Hematopoietic multipotent progenitor cell (in vitro differentiated cells): Measurements from ENCODE around the gene AKR1C1. TPM values are rescaled to one million over a fixed set of nuclear protein-coding genes. Genes with fewer than 3 reads are reported as not detected.
"Not testable (repeated sequence)": the region's sequence is repeated elsewhere in the genome, so short reads cannot be mapped to it uniquely, and the experiment has no call there.

ENCODE experiments used
- DNase-seq, 3 donors: peaks; one replicate each; pipeline ENCODE4 v3.0.0-alpha.2; 2011 to 2015; ENCODE audit warnings: low read depth in 2 of 3, low spot score in 2 of 3
- small RNA-seq: library from RNA; depleted of rRNA; stranded (forward); fragments of <200 nt; gene quantifications from one replicate; pipeline ENCODE3, GENCODE V24; 2012
- total RNA-seq: library from RNA; depleted of rRNA; stranded (reverse); fragments of >200 nt; gene quantifications from one replicate; pipeline ENCODE4 v1.2.3, GENCODE V29; 2012

AKR1C1 gene
- total RNA-seq, 1 donor: 6.7 TPM

- no peak for DNase-seq
Measured at GRCh38 chr10:5013385-5013784, 50.2 kb downstream of the AKR1C1 start.

GRCh38 chr10:5014200-5014910 is 51.1 kb downstream of the AKR1C1 start:
- not testable (repeated sequence) for DNase-seq

DNA sequence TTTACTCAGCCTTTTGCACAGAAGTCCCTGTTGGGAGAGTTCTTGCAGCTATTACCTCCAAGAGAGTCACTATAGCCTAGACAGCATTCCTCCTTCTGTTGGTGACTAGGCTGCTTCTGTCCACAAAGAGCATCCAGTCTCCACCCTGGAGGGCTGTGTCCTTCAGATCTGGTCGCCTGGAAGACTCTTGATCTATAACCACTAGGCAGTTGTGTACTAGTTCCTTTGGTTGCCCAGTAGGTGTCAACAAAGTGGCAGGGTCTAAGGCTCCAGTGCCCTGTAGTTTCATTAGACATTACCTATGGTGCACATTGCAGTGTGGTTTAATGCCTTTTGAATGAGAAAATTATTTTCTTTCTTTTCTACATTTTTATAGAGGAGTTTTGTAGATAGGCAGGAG is 51.7 kb downstream of the AKR1C1 start:
- DNase-seq: peak in 2 of 3 donors; percentile 41 to 65

DNA sequence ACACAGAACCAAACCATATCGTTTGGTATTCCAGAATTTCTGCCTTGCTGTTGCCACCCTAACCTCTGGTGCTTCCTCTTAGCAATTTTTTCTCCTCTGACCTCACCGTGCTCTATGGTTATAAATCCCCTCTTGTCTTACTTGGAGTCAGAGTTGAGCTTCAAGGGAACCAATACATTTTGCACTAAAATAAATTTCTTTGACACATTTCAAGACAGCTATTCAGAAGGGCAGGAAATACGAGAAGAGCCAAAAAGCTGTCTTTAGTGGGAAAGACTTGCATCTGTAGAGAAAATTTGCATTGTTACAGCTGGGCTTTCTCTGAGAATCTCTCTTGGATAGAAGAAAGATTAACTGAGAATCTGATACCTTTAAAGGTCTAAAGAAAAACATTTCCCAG is 54.9 kb downstream of the AKR1C1 start:
- no peak for DNase-seq

DNA sequence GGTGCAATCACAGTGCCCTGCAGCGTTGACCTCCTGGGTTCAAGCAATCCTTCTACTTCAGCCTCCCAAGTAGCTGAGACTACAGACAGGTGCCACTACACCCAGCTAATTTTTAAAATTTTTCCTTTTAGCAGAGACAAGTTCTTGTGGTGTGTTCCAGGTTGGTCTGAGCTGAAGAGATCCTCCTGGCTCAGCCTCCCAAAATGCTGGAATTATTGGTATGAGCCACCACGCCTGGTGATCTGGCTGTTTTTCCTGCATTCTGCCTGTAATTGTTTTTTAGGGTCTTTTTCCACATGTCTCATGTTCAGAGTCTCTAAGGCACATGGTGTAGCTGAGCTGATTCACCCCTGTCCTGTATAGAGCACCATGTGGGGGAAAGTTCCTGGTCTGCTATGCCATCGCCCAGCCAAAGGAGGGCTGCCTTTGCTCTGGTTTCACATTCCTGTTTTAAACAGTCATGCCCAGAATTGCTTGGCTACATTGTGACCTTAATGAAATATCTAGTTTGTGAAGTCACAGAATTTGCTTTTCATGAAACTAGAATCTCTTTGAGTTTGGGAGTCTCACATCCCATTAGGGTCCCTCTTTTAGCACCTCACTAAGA is 55.6 kb downstream of the AKR1C1 start:
- peak in 2 of 3 donors; percentile 30 to 42 for DNase-seq

DNA sequence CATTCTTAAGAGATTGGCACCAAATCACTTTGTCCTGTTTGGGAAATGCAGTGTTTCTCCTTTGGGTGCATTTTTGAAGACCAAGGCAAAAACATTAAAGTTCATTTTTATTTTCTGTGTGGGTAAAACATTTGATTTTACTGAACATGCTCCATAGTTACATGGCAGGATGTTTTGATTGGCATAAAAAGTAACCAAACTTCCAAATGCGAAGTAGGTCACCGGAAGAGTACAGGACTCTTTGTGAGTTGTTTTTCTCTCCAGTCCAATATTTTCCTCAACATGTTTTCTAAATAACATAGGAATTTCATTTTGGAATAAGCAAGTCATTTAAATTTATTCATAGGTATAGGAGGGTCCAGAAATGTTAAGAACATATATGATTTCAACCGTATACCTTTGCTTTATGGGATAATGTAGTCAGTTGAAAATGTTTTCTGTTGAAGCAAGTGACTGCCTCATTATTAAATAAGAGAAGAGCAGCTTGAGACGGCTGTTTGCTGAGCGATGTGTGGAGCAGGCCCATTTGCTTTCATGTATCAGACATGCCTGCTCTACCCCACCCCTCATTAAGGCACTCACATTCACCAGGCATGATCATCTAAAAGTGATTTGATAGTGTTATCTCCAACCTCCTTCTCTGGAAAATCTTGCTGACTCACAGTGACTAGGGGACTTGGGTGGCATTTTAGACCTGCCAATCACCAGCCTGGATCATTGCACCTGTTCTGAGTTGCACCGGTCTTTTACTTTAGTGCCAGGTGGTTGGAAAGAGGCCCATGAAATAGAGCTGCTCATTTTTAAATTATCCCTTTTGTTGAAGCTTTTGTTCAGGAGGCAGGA is 56.8 kb downstream of the AKR1C1 start:
- peak in 2 of 3 donors; percentile 20 to 60 for DNase-seq

DNA sequence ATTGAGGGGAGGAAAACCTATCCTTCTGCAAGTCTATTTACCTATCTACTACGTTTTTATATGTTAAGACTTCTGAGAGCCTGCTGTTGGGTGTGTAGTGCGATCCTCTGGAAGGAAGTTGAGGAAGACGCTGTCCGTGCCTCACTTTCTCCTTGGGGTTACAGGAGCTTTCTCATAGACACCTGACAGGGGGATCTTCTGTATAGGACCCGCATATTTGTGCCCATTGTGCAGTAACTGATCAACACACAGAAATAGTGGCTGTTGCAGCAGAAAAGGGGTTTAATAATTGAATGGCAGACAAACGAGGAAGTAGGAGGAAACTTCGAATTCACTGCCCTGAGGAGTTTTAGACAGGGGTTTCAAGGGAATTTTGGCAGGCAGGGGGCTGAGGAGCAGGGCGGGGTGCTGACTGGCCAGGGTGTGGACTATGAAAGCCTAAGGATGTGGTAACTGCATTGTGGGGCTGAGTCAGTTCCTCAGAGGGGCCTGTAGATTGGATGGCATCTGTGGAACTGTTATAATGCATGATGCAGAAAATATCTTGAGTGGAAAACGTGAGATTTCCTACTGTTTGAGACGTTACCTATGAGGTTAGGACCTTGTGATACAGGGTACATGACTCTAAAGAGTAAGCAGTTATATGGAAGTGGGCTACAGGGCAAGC is 58.5 kb downstream of the AKR1C1 start:
- not testable (repeated sequence) for DNase-seq

- DNase-seq: peak in 1 of 3 donors; percentile 17
Measured at GRCh38 chr10:5023177-5023805, 60.1 kb downstream of the AKR1C1 start.

GRCh38 chr10:5025461-5025881 is 62.3 kb downstream of the AKR1C1 start:
- DNase-seq: peak in 2 of 3 donors; percentile 68 to 80

- no peak for DNase-seq
Measured at GRCh38 chr10:5030989-5031388, 67.8 kb downstream of the AKR1C1 start.

- DNase-seq: not testable (repeated sequence)
Measured at GRCh38 chr10:5031588-5031987, 68.4 kb downstream of the AKR1C1 start.

- not testable (repeated sequence) for DNase-seq
Measured at GRCh38 chr10:5032444-5032843, 69.2 kb downstream of the AKR1C1 start.

Small RNAs within 50 kb of the gene (small RNA-seq; reads per million reads assigned to genes)
- not detected for gene RF00096

Other genes starting within 250 kb of the AKR1C1 start
- 31.5 TPM for gene AKR1E2, start 137.2 kb upstream of the AKR1C1 start, total RNA-seq
- gene AKR1C2, start 40.4 kb downstream of the AKR1C1 start, total RNA-seq: 1.3 TPM
- 121 TPM for gene AKR1C3, start 131.0 kb downstream of the AKR1C1 start, total RNA-seq
- under 0.01 TPM for gene AKR1C8, start 221.7 kb downstream of the AKR1C1 start, total RNA-seq
- not detected for gene AKR1C4, start 233.4 kb downstream of the AKR1C1 start, total RNA-seq